GM18870 (cell line): ENCODE results near the gene SPHKAP.
A peak's percentile ranks its signal among the peaks of the same experiment; 100 is the strongest.
"Not testable (repeated sequence)": the region's sequence is repeated elsewhere in the genome, so short reads cannot be mapped to it uniquely, and the experiment has no call there.

ENCODE experiments used
- ATAC-seq: cut with Tn5 transposase; IDR thresholded peaks from one replicate; pipeline ENCODE4 v1.9.1; 2021; ENCODE audit warnings: moderate library complexity; ENCODE audit not compliant: unreplicated experiment

The SPHKAP gene

GRCh38 chr2:228181098-228182019 lies at the start of gene SPHKAP:
TSS of gene SPHKAP (minus strand) at chr2:228181687. CDS start at chr2:228181598, 89 bp downstream.
- no peak for ATAC-seq

GRCh38 chr2:228227466-228227865 lies 46.0 kb upstream of the SPHKAP start:
- ATAC-seq, result no peak

- no peak for ATAC-seq
Measured at GRCh38 chr2:228224410-228224809, 42.9 kb upstream of the SPHKAP start.

- not testable (repeated sequence) for ATAC-seq
Measured at GRCh38 chr2:228218593-228218992, 37.1 kb upstream of the SPHKAP start.

- no peak for ATAC-seq
Measured at GRCh38 chr2:228197504-228197903, 16.0 kb upstream of the SPHKAP start.

GRCh38 chr2:228180181-228181097 lies 1.0 kb downstream of the SPHKAP start:
- ATAC-seq, result no peak

- no peak for ATAC-seq
Measured at GRCh38 chr2:228167290-228167689, 14.2 kb downstream of the SPHKAP start.

GRCh38 chr2:228164718-228165117 lies 16.8 kb downstream of the SPHKAP start:
- no peak for ATAC-seq

- ATAC-seq, result no peak
Measured at GRCh38 chr2:228157841-228158240, 23.6 kb downstream of the SPHKAP start.

GRCh38 chr2:228144961-228145360 lies 36.5 kb downstream of the SPHKAP start:
- ATAC-seq, result no peak

- peak; percentile 95 for ATAC-seq
Measured at GRCh38 chr2:228140934-228141528, 40.5 kb downstream of the SPHKAP start.

GRCh38 chr2:228136027-228136426 lies 45.5 kb downstream of the SPHKAP start:
- ATAC-seq, result no peak

GRCh38 chr2:228135300-228135699 lies 46.2 kb downstream of the SPHKAP start:
- ATAC-seq, result no peak

- no peak for ATAC-seq
Measured at GRCh38 chr2:228131833-228132232, 49.7 kb downstream of the SPHKAP start.

- ATAC-seq, result no peak
Measured at GRCh38 chr2:228126401-228126800, 55.1 kb downstream of the SPHKAP start.

- no peak for ATAC-seq
Measured at GRCh38 chr2:228118940-228119339, 62.5 kb downstream of the SPHKAP start.

- no peak for ATAC-seq
Measured at GRCh38 chr2:228107846-228108245, 73.6 kb downstream of the SPHKAP start.

- no peak for ATAC-seq
Measured at GRCh38 chr2:228105526-228106250, 75.8 kb downstream of the SPHKAP start.

GRCh38 chr2:228104215-228104614 lies 77.3 kb downstream of the SPHKAP start:
- ATAC-seq, result no peak

- ATAC-seq, result no peak
Measured at GRCh38 chr2:228103379-228103778, 78.1 kb downstream of the SPHKAP start.
